Measurements from ENCODE around the gene PLA1A.

Gene PLA1A

GRCh38 chr3:119636891-119637611 is 39.4 kb downstream of the PLA1A start:
- DNase-seq (ENCODE audit: low read depth in 2 of 2), result no peak

GRCh38 chr3:119637679-119638477 is 40.2 kb downstream of the PLA1A start:
- no peak for DNase-seq (ENCODE audit: low read depth in 2 of 2)

DNA sequence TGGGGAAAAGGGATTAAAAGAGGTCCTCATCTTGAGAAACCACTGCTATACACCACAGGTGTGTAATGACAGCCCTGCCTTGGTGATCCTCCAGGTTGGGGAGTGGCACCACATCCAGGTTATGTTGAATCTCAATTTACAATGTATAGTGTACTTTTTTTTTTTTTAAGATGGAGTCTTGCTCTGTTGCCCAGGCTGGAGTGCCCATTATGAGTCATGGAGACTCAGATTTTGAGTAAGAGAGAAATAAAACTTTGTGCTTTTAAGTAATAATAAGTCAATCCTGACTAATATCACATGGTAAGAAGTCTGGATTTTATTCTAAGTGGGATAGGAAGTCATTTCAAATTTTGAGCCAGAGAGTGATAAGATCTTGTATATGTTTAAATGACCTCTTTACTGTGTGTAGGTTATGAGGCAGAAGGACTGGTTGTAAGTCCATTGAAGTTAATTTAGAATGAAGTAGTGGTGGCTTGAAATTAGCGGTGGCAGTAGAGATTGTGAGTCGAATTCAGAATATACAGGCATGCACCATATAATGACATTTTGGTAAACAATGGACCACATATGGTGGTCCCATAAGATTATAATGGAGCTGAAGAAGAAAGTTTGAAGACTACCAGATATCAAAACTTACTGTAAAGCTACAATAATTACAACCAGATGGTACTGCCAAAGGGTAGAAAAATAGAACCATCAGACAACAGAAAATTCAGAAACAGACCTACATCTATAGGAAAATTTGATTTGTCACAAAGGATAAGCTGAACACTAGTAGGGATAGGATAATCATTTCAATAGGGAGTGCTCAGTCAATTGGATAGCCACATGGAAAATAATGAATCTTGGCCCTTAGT is 42.0 kb downstream of the PLA1A start:
- DNase-seq (ENCODE audit: low read depth in 2 of 2), result no peak

DNA sequence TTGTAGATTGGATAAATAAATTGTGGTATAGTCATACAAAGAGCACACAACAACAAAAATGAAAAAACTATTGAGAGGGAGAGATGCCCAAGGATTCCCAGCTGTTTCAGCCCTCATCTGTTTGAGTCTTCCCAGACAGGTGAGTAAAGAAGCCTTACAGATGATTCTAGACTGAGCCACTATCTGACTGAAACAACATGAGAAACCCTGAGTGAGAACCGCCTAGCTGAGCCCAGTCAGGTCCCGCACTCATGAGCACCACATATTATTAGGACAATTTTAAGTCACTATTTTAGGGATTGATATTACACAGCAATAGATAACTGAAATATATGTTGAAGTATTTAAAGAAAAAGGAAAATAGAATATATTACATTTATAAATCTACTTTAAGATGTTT is 43.7 kb downstream of the PLA1A start:
- DNase-seq (ENCODE audit: low read depth in 2 of 2), result no peak

GRCh38 chr3:119642746-119643473 is 45.2 kb downstream of the PLA1A start:
- DNase-seq (ENCODE audit: low read depth in 2 of 2), result no peak

DNA sequence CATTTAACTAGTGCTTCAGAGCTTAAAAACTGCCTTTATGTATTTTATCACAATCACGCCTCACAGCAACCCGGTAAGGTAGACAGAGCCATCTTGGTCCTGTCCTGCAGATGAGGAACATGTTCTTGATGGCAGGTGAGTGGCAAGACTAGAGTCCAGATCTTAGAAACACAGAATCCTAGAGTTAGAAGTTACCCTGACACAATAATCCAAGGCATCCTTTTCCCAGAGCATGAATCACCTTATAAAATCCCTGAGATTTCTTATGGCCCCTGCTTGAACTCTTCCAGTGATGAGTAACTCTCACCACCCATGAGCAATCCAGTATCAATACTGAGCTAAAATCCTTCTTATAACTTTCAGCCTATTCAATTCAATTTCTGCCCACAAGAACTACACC is 45.8 kb downstream of the PLA1A start:
- no peak for DNase-seq (ENCODE audit: low read depth in 2 of 2)

GRCh38 chr3:119644481-119644880 is 46.8 kb downstream of the PLA1A start:
- DNase-seq (ENCODE audit: low read depth in 2 of 2), result no peak

GRCh38 chr3:119645813-119646212 is 48.1 kb downstream of the PLA1A start:
- DNase-seq (ENCODE audit: low read depth in 2 of 2), result no peak

DNA sequence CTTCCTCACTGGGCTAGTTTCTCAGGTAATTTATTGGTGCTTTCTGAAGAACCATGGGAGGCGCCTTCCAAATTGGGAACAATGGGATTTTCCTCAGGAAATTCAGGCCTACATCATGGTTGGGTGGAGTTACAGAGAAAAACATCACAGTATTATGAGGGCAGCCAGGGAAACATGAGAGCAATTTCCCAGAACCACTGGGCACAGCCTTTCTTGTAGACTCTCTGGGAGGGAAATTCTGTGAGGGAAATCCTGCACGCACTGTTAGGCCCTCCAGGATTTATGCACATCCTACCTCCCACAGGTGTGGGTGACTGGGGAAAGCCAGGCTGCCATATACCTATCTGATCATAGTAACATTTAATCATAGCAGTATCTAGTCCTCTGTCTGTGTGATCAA is 49.5 kb downstream of the PLA1A start:
- no peak for DNase-seq (ENCODE audit: low read depth in 2 of 2)

DNA sequence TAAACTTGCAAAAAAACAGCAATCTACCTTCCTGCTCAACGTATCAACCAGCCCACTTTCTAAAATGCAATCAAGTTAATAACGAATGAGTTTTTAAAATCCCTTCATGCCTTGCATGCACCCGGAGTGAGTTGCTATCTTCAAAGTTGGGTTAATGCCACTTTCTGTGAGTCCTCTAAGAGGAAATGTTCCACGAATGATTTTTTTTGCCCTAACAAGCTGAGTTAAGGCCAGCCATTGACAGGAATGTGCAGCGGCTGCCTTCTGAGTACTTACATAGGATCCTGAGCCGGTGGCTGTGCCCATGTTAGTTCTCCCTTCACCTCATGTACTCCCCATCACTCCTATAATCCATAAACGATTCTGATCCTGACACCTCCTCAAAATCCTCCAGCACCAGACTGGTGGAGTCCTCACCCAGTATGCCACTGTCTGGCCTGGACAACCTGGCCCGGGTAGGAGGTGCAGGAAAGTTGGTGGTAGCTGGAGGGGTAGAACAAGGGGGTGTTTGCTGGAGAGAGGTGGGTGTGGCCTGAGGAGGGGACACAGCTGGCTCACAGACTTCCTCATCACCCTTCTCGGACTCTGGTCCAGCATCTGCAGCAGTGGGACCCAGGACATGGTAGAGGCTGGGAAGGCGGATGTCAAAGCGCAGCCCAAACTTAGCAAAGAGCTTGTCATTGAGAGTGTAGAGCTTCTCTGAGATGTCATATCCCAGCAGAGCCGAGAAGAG is 50.3 kb downstream of the PLA1A start:
- DNase-seq (ENCODE audit: low read depth in 2 of 2), result no peak

DNA sequence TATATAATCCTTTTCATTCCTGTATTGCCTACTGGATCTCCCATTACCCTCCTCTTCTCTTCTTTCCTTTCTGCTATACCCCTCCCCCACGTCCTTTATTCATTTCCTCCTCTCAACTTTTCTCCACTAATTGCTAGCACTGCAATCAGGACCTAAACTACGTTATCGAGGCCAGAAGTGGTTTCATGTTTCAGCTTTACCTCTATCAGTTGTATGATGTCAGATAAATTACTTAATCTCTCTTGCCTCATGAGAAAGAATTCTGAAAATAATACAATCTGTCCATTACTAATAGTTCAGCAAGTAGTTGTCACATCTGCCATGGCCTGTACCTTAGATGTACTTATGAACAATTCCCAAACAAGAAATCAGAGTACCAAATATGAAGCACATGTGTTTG is 52.1 kb downstream of the PLA1A start:
- no peak for DNase-seq (ENCODE audit: low read depth in 2 of 2)

DNA sequence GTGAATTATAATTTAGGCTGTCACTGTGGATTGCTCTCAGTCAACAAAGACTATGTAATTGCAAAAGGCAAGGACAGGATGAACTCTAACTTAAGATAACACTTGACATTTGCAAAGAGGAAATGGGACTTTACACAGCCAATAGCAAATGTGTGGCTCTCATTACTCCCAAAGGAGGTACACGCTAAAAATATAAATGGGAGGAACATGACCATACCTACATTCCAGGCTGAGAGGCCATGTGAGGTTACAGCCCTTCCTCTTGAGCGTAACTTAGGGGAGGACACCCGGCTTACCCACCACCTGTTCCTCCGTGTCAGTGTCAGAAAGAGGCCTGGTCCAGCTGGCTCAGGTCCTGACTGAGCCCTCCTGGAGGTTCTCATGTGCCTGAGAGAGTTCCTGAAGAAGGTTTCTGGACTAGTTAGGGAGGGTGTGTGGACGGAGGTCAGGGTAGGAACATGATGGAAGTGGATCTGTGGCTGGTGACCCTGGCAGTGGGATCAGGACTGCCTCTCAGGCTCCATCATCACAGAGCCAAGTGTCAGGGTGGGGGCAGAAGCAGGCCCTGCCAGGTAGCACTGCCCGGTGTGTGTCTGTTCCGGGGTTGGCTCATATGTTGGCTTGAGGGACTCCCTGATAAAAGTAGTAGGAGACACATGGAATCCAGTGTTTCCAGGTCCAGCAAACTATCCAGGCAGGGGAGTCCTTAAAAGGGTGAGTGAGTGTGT is 54.8 kb downstream of the PLA1A start:
- no peak for DNase-seq (ENCODE audit: low read depth in 2 of 2)

- no peak for DNase-seq (ENCODE audit: low read depth in 2 of 2)
Observed at GRCh38 chr3:119653876-119654275, 56.2 kb downstream of the PLA1A start.

GRCh38 chr3:119657887-119658702 is 60.4 kb downstream of the PLA1A start:
- no peak for DNase-seq (ENCODE audit: low read depth in 2 of 2)

- DNase-seq (ENCODE audit: low read depth in 2 of 2), result no peak
Observed at GRCh38 chr3:119658994-119659393, 61.3 kb downstream of the PLA1A start.

GRCh38 chr3:119659606-119660291 is 62.1 kb downstream of the PLA1A start:
- no peak for DNase-seq (ENCODE audit: low read depth in 2 of 2)

- no peak for DNase-seq (ENCODE audit: low read depth in 2 of 2)
Observed at GRCh38 chr3:119660474-119661440, 63.1 kb downstream of the PLA1A start, which contains the start of gene POPDC2. Gene POPDC2, minus strand, starts transcription at chr3:119660589. Its CDS starts 166 bp downstream, at chr3:119660423.

All from stimulated activated CD8-positive, alpha-beta memory T cell treated with anti-CD3 and anti-CD28 coated beads, Interleukin-15, amount 100 ng/mL, for 4 hours (primary cell).